HL-60 (cell line): Measurements from ENCODE around the gene PHB1.

Experiments used
- POLR2AphosphoS5 ChIP-seq: IDR thresholded peaks from 2 replicates; pipeline ENCODE4 v1.6.1; 2012; ENCODE audit warnings: low read depth
- TF ChIP-seq, protein P1 (sequence below): IDR thresholded peaks from one replicate; pipeline ENCODE4 v1.5.1; 2011; ENCODE audit warnings: low read length, control low read depth, inconsistent platforms; ENCODE audit not compliant: insufficient read depth

DNA sequence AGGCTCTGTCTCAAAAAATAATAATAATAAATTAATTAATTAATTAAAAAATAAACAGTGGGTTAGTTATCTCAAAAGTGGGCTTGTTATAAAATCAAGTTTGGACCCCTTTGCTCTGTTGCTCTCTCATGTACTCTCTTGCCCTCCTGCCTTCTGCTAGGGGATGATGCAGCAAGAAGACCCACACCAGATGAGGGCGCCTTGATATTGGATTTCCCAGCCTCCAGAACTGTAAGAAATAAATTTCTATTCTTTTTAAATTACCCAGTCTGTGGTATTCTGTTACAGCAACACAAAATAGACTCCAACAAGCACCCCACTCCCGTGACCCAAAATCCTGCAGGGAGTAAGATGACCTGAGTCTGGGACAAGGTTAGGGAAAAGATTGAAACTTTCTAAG, 50.6 kb downstream of the PHB1 start:
- TF ChIP-seq, protein P1, sequence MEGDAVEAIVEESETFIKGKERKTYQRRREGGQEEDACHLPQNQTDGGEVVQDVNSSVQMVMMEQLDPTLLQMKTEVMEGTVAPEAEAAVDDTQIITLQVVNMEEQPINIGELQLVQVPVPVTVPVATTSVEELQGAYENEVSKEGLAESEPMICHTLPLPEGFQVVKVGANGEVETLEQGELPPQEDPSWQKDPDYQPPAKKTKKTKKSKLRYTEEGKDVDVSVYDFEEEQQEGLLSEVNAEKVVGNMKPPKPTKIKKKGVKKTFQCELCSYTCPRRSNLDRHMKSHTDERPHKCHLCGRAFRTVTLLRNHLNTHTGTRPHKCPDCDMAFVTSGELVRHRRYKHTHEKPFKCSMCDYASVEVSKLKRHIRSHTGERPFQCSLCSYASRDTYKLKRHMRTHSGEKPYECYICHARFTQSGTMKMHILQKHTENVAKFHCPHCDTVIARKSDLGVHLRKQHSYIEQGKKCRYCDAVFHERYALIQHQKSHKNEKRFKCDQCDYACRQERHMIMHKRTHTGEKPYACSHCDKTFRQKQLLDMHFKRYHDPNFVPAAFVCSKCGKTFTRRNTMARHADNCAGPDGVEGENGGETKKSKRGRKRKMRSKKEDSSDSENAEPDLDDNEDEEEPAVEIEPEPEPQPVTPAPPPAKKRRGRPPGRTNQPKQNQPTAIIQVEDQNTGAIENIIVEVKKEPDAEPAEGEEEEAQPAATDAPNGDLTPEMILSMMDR, result no peak
- TF ChIP-seq POLR2AphosphoS5, result no peak
